Measurements from ENCODE around the gene LMF1.

The LMF1 gene

DNA sequence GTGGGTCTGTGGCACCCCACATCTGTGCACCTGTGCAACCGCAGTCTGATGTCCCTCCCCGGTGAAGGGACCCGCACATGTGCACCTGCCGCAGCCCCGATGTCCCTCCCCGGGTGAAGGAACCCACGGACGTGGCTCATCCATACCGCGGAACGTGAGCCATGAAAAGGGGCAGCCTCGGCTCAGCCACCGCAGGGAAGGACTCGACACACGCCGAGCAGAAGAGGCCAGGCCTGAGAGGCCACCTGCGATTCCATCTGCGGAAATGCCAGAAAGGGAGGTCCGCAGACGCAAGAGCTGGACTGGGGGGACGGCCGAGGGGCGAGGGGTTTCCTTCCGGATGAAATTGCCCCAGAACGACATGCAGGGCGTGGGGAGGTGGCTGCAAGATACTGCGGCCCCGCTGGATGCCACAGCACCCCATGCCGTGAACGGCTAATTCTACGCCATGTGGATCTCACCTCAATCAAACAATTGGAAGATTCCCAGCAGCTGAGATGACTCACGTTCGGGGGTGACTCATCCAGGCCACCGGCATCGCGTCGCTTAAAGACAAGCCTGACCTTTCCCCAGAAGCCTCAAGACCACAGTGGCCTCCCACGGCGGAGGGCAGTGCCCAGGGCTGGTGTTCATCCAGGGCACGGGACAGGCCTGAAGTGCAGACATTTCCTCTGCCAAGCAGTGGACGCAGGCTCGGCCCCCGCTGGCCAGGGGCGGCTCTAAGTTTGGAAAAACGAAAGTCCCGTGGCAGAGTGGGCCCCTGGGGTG is 31.8 kb upstream of the LMF1 start:
- no peak for DNase-seq

DNA sequence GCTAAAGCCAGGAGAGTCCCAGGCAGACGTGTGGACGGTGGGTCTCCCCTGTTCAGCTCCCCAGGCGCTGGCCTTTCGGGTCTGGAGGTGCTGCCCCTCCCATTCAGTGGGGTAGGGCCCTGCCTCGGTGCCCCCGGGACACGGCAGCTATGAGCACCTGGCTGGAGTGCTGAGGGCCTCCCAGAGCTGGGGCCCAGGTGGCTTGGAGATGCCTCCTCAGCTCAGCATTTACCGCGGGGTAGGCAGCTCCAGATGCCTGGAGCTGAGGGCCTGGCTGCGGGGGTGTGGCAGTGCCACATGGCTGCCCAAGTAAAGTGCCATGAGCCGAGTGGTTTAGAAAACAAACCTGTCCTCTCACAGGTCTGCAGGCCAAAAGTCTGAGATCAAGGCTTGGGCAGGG is 30.3 kb upstream of the LMF1 start:
- no peak for DNase-seq

DNA sequence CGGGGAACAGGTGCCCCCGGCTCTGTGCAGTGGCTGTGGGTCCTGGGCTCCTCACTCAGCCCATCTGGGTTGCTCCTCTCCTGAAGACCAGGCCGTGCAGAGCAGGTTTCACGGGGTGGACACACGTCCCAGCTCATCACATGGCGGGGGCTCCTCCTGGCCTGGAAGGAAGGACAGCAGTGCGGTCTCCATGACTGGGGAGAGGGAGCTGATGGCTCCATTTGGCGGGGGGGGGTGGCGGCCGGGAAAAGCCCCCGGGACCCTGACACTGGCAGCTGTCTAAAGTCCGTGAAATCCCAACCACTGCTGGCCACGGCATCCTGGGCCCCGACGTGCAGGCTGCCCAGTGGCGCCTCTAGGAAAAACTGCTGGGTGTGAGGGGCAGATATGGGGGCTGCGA is 29.8 kb upstream of the LMF1 start:
- no peak for DNase-seq

DNA sequence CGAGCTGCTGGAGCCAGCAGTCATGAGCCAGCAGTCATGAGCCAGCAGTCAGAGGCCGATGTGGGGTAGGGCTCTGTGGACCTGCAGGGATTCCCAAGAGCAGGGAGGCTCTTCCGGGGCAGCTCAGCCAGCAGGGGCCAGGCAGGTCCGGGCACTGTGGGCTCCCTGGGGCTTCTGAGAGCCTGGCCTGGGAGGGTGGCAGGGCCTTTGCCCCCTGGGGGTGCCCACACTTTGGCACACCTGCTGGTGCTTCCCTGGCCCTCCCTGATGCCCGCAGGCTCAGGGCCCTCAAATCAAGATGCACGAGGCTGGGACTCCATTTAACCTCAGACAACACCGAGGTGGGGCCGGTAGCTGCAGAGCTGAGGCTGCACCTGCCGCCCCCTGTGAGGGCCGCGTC is 28.9 kb upstream of the LMF1 start:
- no peak for DNase-seq

DNA sequence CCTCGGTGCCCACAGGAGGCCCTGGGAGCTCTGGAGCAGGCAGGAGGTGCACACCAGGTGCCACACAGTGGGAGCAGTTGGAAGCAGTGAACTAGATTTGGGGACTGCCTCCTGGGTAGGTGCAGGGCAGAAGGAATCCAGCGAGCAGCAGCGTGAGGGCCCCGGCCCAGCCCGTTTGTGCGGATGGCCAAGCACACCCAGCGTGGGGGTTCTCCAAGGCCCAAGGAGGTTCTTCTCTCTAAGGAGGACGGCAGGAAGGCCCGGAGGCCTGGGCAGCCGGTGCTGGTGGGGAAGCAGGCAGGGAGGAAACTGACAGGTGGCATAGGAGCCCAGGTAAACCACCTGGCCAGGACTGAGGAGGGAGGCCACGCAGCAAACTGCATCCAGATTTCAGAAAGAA is 27.8 kb upstream of the LMF1 start:
- DNase-seq = no peak

DNA sequence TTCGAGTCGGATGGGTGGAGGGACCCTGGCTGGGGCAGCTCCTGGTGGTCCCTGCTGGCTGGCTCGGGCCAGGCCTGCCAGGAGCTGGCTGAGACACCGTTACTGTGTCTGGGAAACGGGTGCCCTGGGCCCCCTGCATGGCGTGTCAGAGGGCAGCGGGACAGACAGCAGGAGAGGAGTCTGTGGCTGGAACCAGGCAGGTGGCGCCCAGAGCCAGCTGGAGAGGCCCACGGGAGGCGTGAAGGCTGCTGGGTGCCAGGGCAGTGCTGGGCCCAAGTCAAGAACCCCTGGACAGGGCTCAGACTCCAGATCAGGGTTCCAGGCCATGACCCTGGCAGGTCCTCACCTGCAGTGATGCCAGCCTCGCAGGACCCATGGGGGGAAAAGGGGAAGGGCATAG is 27.4 kb upstream of the LMF1 start:
- DNase-seq = no peak

DNA sequence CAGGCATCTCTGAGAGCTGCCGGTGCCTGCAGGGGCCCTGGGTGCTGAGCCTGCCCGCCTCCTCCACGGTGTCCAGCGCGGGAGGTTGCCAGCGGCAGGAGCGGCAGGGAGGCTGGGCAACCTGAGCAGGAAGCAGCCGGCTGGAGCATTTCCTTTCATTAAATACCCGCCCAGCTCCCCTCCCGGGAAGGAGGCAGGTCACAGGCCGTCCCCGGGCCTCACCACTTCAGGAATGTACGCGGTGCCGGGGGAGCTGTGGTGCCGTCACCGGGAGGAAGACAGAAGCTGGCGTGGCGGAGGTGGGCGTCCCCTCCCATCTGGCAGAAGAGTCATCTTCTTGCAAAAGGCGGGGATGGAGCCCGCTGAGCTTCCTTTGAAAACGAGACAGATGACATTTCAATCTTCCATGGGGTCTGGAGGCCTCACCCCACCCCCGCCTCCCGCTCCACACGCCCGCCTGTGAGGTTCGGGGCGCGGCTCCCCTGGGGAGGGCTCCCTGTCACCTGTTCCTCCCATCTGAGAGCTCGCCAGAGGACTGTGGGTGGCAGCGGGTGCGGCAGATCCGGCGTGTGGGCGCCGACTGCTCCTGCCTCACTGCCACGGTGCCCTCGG is 26.8 kb upstream of the LMF1 start:
- DNase-seq = no peak

DNA sequence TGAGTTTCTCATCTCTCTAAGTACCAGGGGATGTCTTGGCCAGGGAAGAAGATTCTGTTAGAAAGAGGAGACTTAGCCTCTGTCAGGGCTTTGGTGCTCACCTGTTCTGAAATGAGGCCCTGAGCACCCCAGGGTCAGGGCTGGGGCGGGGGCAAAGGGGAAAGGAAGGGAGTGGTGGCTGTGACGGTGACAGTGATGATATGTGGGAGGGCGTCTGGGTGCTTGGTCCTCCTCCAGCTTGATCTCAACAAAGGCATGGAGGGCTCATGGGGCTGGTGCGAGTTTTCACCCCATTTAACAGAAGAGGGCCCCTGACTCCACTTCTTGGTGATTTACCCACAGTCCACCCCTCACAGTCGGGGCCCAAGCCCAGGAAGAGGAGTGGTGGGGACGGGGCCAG is 25.9 kb upstream of the LMF1 start:
- no peak for DNase-seq

DNA sequence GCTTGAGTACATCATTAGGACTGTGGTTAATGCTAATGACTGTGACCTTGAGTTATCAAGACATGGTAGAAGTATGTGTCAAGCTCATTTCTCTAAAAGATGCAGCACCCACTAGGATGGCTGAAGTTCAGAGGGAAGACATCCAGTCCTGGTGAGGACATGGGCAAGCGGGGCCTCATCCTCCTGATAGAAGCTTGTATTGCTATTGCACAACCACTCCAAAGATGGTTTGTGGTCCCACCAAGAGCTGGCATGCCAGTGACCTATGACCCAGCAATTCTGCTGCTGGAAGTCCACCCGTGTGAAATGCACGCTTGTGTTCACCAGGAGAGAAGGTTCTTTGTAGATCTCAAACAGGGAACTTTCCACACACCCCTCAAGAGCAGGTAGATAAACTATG is 25.0 kb upstream of the LMF1 start:
- no peak for DNase-seq

DNA sequence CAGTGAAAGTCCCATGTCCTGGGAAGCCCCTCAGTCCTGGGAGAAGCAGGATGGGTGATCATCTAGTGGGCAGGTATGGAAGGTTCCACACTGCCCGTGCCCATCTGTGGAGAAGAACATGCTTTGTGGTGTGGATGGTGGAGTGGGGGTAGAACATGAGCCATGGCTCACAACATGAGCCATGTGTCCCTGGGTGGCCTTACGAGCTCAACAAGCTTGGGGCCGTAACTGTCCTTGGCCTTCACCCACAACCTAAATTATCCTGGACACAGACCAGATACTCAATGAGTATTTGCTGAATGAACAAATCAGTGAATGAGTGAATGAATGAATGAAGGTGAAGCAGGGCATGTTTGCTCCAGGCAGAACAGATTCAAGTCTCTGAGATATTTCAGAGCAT is 24.3 kb upstream of the LMF1 start:
- no peak for DNase-seq

DNA sequence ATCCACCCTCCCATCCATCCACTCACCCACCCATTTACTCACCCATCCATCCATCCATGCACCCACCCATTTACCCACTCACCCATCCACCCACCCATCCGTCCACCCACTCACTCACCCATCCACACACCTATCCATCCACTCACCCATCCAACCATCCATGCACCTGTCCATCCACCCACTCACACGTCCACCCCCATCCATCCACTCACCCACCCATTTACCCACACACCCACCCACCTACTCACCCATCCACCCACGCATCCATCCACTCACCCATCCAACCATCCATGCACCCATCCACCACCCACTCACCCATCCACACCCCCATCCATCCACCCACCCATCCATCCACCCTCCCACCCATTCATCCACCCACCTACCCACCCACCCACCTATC is 22.9 kb upstream of the LMF1 start:
- no peak for DNase-seq

DNA sequence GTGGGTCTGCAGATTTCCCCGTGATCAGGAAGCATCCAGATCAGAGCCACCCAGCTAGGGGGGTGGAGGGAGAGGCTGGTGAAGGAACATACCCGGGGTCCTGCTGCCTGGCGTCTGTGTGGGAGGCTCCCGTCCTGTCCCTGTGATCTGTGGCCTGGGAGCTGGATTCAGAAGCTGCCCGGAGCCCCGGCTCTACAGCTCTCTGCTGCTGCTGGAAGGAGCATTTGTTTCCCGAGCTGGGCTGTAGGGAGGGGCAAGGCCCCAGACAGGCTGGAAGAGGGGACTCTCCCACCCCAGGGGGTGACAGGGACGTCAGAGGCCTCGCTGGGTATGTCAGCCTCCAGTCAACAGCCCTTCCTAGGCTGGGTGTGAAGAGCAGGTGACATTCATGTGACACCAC is 21.0 kb upstream of the LMF1 start:
- no peak for DNase-seq

DNA sequence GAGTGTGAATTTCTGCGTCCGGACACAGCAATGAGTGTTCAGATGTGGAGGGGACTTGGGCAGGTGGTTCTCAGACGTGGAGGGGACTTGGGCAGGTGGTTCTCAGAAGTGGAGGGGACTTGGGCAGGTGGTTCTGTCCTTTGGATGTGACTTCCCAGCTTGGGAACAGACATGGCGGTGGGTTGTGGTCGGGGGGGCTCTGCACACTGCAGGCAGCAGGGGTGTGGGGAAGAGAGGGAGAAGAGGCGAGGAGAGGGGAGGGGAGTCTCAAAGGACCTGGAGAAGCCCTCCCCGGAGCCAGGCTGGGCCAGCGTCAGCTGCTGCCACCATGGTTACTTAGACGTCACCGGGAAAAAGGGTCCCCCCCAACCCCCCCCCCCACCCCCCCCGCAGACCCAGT is 20.6 kb upstream of the LMF1 start:
- DNase-seq = no peak

DNA sequence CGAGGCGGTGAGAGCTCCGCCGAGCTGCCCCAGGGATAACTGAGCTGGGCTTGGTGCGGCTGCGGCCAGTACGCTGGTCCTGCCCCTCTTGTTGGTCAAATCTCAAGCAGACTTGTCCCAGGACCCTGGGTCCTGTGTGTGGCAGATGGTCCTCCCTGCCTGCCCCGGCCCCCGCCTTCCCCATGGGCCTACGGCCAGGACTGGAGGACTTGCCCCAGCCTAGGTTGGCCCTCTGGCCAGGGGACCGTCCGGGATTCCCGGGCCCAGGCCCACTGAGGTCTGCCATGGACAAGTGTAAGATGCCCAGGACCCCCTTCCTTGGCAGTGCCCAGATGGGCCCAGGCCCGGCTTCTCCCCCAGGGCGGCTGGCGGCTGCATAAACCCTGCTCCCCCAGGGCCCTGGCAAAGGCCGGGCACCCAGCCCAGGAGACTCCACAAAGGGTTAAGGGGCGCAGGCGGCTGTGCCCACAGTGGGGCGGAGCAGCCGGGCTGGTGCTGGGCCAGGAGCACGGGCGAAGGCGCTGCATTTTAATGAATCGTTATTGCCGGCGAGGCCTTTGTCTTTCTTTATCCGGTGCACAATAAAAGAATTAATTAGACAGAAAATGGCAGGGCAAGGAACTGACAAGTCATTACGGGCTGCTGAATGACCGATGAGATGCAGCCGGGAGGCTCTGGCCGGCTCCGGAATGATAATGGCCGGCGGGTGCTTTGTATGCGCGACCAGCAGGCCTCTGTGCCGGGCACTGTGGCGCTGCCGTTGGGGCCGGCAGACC is 19.9 kb upstream of the LMF1 start:
- no peak for DNase-seq

DNA sequence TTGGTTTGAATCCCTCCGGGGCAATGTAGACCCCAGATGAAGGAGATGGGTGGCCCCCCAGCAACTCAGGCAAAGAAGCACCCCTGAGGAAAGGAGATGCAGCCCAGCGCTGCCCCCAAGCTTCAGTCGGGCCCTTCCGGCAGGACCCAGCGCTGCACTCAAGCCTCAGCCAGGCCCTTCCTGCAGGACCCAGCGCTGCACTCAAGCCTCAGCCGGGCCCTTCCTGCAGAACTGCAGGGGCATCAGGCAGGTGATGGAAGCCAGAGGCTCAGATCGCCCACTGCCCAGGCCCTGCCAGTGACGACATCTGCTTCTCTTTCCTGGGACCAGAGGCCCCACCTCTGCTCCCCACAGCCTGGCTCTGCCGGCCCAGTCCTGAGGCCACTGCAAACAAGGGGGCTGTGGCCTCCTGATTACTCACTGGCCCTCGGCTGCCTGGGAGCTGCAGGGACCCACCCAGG is 18.6 kb upstream of the LMF1 start:
- no peak for DNase-seq

DNA sequence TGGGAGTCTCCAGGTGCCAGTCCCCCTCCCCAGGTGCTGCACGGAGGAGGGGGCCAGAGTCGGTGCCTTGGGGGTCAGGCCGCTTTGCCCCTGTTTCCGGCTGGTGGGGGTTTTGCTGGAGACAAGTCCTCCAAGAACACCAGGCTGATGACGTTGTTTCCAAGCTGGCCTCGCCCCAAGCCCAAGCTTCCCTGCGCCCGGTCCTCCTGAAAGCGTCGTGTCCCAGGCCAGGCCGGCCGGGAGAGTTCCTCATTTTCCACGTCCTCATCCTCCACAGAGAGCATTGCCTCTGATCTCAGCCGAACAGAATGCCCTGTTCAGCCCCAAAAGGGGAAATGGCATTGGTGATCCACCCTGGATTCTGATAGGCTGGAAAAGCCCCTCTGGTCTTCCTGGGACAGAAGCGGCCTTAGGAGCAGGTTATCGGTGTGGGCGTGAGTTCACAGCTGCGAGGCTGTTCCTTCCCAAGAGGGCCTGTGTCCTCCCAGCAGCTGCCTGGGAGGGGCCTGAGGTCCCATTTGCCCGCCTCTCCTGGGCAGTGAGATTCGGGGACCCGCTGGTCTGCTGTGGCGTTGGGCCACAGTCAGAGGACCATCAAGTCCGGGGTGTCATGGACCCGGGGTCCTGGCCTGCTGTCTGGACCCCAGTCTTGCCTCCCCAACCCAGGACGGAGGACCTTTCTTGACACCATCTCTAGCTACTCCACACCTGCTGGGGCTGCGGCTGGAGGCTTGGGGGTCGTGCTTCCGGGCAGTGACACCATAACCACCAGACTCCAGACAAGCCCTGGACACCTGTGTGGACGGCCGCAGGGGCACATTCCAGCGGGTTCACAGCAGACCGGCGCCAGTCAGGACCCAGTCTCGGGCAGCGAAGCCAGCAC is 17.9 kb upstream of the LMF1 start:
- no peak for DNase-seq

DNA sequence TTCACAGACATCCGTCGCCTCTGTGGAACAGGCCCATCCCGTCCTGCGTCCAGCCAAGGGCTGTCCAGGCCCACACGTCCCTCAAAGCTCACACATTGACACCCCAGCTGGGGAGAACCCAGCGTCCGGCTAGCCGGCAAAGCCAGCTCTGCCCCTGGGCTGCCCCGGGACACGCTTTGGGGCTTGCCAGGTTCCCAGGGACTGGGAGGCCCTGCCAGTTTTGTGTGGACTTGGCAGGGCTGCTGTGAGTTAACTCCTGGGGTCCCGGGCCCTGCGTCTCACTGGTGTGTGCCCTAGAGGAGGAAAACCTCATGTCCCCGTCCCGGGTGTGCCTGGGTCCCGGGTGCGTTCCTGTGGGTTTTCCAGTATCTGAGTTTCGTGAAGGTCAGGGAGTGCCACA is 17.1 kb upstream of the LMF1 start:
- DNase-seq = no peak

DNA sequence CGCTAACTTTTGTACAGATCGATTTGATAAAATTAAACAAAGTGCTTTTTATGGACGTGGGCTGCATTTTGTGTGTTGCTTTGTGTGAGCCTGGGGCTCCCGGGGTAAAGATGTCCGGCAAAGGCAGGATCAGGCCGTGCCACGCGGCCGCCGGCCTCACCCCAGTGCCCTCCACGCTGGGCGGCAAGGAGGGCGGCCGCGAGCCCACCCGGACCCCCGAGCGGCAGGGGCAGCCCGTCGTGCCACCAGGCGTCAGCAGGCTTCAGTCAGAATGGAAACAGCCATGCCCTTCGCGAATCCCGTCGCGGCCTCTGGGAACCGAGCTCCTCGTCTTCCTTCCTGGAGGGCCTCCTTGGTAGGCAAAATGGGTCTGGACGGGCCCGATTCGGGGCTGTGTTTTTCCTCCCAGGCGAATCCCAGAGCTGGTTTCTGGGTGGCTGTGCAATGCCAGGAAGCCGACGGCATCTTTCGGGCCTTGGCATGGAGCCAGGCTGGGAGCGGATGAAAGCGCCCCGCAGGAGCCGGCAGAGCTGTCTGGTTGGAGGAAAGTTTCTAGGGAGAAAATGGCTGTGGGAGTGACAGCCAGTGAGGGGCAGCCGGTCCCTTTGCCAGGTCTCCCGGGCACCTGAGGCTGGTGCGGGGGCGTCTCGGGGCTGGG is 16.3 kb upstream of the LMF1 start:
- DNase-seq = no peak

DNA sequence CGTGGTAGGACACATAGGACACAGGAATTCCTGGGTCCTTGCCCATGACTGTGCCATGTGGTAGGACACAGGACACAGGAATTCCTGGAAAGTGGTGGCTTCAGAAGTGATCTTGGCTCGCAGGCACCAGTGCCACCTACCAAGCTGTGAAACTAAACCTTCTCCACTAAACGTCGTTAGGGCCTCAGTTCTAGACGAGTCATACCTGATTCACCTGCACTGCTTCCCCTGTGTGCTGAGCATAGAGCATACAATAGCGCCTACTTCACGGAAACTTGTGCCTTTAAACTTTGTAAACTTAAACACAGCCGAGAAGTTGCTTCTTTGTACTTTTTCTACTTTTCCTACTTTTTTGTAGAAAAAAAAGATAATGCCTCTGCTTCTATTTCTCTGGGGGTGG is 15.6 kb upstream of the LMF1 start:
- DNase-seq = no peak

DNA sequence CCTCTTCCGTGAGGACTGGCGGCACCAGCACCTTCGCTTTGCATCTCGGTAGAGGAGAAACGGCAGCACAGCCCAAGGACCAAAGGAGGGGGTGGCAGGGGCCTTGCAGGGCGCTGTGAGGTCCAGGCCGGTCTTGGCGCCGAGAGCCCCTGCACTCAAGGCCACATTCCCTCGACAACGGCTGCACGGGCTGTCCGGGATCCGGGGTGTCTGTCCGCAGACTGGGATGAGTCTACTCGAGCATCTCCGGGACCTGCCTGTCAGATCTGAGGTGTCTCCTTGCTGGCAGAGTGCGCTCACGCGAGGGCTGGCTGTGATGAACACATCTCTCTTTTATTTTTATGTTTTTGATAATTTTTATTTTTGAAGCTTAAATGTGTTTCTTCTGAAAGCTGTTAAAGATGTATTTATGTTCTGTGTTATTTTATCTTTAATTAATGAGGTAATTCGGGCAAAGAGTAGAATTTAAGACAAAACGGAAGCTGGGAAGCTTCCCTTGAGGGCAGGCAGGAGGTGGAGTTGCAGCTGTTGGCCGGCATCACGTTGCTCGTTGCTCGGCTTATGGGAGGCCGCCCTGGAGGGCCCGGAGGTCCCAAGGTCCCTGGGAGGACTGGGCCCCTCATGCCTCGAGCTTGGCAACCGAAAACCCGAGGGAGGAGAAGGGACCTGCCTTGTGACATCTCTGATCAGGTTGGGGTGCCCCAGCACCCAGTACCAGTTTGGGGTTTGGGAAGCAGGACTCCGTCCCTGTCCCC is 15.0 kb upstream of the LMF1 start:
- DNase-seq = no peak

DNA sequence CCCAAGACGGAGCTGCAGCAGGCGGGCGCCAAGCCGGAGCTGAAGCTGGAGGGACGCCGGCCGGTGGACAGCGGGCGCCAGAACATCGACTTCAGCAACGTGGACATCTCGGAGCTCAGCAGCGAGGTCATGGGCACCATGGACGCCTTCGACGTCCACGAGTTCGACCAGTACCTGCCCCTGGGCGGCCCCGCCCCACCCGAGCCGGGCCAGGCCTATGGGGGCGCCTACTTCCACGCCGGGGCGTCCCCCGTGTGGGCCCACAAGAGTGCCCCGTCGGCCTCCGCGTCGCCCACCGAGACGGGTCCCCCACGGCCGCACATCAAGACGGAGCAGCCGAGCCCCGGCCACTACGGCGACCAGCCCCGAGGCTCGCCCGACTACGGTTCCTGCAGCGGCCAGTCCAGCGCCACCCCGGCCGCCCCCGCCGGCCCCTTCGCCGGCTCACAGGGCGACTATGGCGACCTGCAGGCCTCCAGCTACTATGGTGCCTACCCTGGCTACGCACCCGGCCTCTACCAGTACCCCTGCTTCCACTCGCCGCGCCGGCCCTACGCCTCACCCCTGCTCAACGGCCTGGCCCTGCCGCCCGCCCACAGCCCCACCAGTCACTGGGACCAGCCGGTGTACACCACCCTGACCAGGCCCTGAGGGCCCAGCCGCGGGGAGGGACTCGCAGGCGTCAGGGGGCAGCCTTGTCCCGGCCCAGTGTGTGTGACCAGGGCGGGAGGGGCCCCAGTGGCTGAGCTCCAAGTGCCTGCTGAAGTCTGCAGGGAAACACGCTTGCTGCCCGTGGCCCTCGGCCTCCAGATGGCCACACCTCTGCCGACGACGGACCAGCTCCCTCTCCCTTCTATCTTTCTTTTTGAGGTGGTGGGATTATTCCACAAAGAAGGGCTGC is 14.2 kb upstream of the LMF1 start:
- no peak for DNase-seq
